ENCODE results near the gene CLASP2.

The CLASP2 gene

DNA sequence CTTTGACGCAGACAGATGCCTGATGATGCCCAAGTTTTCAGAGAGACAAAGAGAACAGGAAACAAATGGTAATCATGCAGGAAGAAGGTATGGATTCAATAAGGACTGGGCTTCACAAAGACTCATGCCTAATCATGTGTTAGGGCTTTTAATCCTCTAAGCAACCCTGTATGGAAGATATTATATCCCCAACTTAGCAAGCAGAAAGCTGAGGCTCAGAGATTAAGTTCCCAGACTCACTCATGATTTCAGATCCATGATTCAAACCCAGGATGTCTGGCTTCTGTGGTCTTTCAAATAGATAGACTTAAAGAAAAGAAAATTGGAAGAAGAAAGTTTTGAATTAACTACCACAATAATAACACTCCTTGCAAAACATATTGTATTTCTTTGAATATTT lies 4.1 kb upstream of the CLASP2 start:
- no peaks in the 10 kb centered on the region for H3K9me2 ChIP-seq (replicated peaks; ENCODE audit: insufficient read depth, low read length)
- no peak overlapping the region for H3K4me3 ChIP-seq (ENCODE audit: insufficient read depth, low read length, poor library complexity, severe bottlenecking)
- H2AFZ ChIP-seq (ENCODE audit: low read depth, low read length, severe bottlenecking): no peak overlapping the region
- TF ChIP-seq CTCF (IDR thresholded peaks at IDR 0.05; ENCODE audit: insufficient read depth, low read length, poor library complexity, severe bottlenecking) (no peak), EZH2phosphoT487 (conservative IDR thresholded peaks at IDR 0.05; ENCODE audit: low read length) (no peak)
- H3K9me3 ChIP-seq (ENCODE audit: insufficient read depth, low read length): no peaks in the 10 kb centered on the region
- H4K20me1 ChIP-seq (ENCODE audit: low read depth, low read length): no peaks in the 10 kb centered on the region
- H3K27ac ChIP-seq (ENCODE audit: low read depth, low read length): no peak overlapping the region
- H3K9ac ChIP-seq (ENCODE audit: low read length): no peak overlapping the region
- peaks cover under 1% of the 10 kb centered on the region; the same call in 1 of the 2 replicates for H3F3A ChIP-seq (ENCODE audit: insufficient read depth)
- no peaks in the 10 kb centered on the region for H3K27me3 ChIP-seq (ENCODE audit: low read length)
- no peaks in the 10 kb centered on the region for H3K36me3 ChIP-seq (ENCODE audit: low read length)
- H3K4me2 ChIP-seq (ENCODE audit: low read depth, low read length, poor library complexity, severe bottlenecking): no peak overlapping the region
- peaks cover 9% of the 10 kb centered on the region; the same call in 1 of the 2 replicates for H3K79me2 ChIP-seq (ENCODE audit: insufficient read depth, low read length)

- H3F3A ChIP-seq (ENCODE audit: insufficient read depth): peaks cover 7% of the 10 kb centered on the region; the same call in 1 of the 2 replicates
- H3K27me3 ChIP-seq (ENCODE audit: low read length): no peaks in the 10 kb centered on the region
- H3K9me3 ChIP-seq (ENCODE audit: insufficient read depth, low read length): no peaks in the 10 kb centered on the region
- no peaks in the 10 kb centered on the region for H3K36me3 ChIP-seq (ENCODE audit: low read length)
- peaks cover 45% of the 10 kb centered on the region for H3K79me2 ChIP-seq (ENCODE audit: insufficient read depth, low read length)
- peak overlapping the region; percentile 92 for H3K9ac ChIP-seq (ENCODE audit: low read length)
- H3K27ac ChIP-seq (ENCODE audit: low read depth, low read length): peak overlapping the region; percentile 78
- no peaks in the 10 kb centered on the region for H4K20me1 ChIP-seq (ENCODE audit: low read depth, low read length)
- H3K4me2 ChIP-seq (ENCODE audit: low read depth, low read length, poor library complexity, severe bottlenecking): peak overlapping the region; percentile 98
- TF ChIP-seq EZH2phosphoT487 (conservative IDR thresholded peaks at IDR 0.05; ENCODE audit: low read length) (no peak), CTCF (IDR thresholded peaks at IDR 0.05; ENCODE audit: insufficient read depth, low read length, poor library complexity, severe bottlenecking) (no peak)
- peak overlapping the region; percentile 89 for H2AFZ ChIP-seq (ENCODE audit: low read depth, low read length, severe bottlenecking)
- H3K4me3 ChIP-seq (ENCODE audit: insufficient read depth, low read length, poor library complexity, severe bottlenecking): peak overlapping the region; percentile 73
- no peaks in the 10 kb centered on the region for H3K9me2 ChIP-seq (replicated peaks; ENCODE audit: insufficient read depth, low read length)
These were observed 497 bp upstream of the CLASP2 start for GRCh38 chr3:33718595-33718907.

DNA sequence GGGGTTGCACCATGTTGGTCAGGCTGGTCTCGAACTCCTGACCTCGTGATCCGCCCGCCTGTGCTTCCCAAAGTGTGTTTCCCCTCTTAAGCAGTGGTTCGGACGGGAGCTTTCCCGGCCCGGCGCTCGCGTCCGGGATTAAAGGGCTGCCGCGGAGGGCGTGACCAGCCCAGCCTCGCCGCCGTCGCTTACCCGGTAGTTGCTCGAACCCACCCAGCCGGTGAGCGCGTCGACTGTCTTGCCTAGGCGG lies 513 bp downstream of the CLASP2 start:
- Histone ChIP-seq H3K4me3 (ENCODE audit: insufficient read depth, low read length, poor library complexity, severe bottlenecking) (peak overlapping the region; percentile 73), H3K79me2 (ENCODE audit: insufficient read depth, low read length) (peaks cover 55% of the 10 kb centered on the region), H3K27ac (ENCODE audit: low read depth, low read length) (peak overlapping the region; percentile 78), H3K4me2 (ENCODE audit: low read depth, low read length, poor library complexity, severe bottlenecking) (peak overlapping the region; percentile 98), H3K9ac (ENCODE audit: low read length) (peak overlapping the region; percentile 92), H3F3A (ENCODE audit: insufficient read depth) (peaks cover 7% of the 10 kb centered on the region; the same call in 1 of the 2 replicates), H3K9me3 (ENCODE audit: insufficient read depth, low read length) (no peaks in the 10 kb centered on the region), H4K20me1 (ENCODE audit: low read depth, low read length) (no peaks in the 10 kb centered on the region), H3K9me2 (replicated peaks; ENCODE audit: insufficient read depth, low read length) (no peaks in the 10 kb centered on the region), H3K27me3 (ENCODE audit: low read length) (no peaks in the 10 kb centered on the region), H3K36me3 (ENCODE audit: low read length) (no peaks in the 10 kb centered on the region), H2AFZ (ENCODE audit: low read depth, low read length, severe bottlenecking) (peak overlapping the region; percentile 89)
- TF ChIP-seq EZH2phosphoT487 (conservative IDR thresholded peaks at IDR 0.05; ENCODE audit: low read length): no peak
- TF ChIP-seq CTCF (IDR thresholded peaks at IDR 0.05; ENCODE audit: insufficient read depth, low read length, poor library complexity, severe bottlenecking): no peak

DNA sequence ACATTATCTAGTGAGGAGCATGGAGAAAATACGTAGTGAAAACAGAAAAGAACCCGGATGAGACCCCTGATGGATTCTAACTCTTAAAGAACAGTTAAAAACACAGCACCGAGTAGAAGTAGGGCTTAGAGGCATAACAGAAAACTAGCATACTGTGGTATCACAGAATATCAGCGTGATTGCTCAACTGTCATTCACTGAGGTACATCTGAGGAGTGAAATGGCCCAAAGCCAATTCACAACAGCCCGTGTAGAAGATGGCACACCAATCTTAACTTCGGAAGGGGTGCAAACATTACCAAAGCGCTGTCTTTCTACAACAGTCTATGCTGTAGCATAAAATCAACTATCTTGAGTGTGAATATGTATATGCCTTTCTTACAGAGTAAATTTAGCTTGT lies 1.8 kb downstream of the CLASP2 start:
- no peak for TF ChIP-seq EZH2phosphoT487 (conservative IDR thresholded peaks at IDR 0.05; ENCODE audit: low read length)
- TF ChIP-seq CTCF (IDR thresholded peaks at IDR 0.05; ENCODE audit: insufficient read depth, low read length, poor library complexity, severe bottlenecking): no peak
- H3K27me3 ChIP-seq (ENCODE audit: low read length): no peaks in the 10 kb centered on the region
- peaks cover 68% of the 10 kb centered on the region for H3K79me2 ChIP-seq (ENCODE audit: insufficient read depth, low read length)
- H3K9me2 ChIP-seq (replicated peaks; ENCODE audit: insufficient read depth, low read length): no peaks in the 10 kb centered on the region
- H3K9me3 ChIP-seq (ENCODE audit: insufficient read depth, low read length): no peaks in the 10 kb centered on the region
- H3K4me2 ChIP-seq (ENCODE audit: low read depth, low read length, poor library complexity, severe bottlenecking): peak overlapping the region; percentile 98
- no peak overlapping the region for H3K27ac ChIP-seq (ENCODE audit: low read depth, low read length)
- H3F3A ChIP-seq (ENCODE audit: insufficient read depth): peaks cover 7% of the 10 kb centered on the region; the same call in 1 of the 2 replicates
- H4K20me1 ChIP-seq (ENCODE audit: low read depth, low read length): no peaks in the 10 kb centered on the region
- H3K36me3 ChIP-seq (ENCODE audit: low read length): no peaks in the 10 kb centered on the region; the same call in 1 of the 2 replicates
- peak overlapping the region; percentile 92 for H3K9ac ChIP-seq (ENCODE audit: low read length)
- peak overlapping the region; percentile 73 for H3K4me3 ChIP-seq (ENCODE audit: insufficient read depth, low read length, poor library complexity, severe bottlenecking)
- H2AFZ ChIP-seq (ENCODE audit: low read depth, low read length, severe bottlenecking): no peak overlapping the region

Measured in SU-DHL-6 (cell line).